ENCODE measurements around the gene TSHR. TPM values are rescaled to one million over a fixed set of nuclear protein-coding genes. Genes with fewer than 3 reads are reported as not detected.

TSHR gene
- total and polyA plus RNA-seq, 9 donors, result 0.15 to 0.41 (median 0.23) TPM; not detected in 6

DNA sequence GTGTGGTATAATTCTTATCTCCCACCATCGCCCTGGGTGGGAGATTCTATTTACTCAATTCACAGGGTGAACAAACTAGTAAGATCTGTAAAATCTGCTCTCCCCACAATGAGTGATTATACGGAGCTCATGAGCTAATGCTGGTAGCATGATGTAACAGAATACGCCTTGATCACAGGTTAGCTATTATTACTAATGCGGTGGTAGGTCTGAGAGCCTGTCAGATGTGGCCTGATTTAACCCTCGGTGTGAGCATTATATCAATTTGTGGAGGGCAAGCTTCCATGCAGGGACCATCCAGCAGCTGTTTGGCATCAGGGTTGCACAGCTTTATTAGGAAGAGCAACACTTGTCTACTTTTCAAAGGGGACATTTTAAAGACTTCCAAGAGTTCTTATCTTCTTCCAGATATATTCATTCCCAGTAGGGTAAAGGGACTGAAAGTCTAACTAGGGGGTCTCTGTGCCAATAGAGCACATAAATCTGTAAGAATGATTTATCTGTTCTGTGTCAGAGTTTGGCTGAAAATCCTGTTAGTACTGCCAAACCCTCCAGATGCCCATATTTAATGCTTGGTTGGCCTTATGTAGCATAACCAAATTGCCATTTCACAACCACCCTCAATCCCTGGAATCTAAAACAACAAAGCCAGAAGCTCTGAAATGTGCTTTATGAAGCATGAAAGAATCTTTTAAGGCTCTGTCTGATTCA is 18.7 kb downstream of the TSHR start:
- Histone ChIP-seq H3K36me3 (no peaks in the 10 kb centered on the region), H3K4me3 (no peak overlapping the region), H3K9me3 (no peaks in the 10 kb centered on the region), H3K4me1 (ENCODE audit: insufficient read depth) (no peaks in the 10 kb centered on the region), H3K27me3 (no peaks in the 10 kb centered on the region), H3K27ac (no peak overlapping the region)
- no peak for DNase-seq
- intact Hi-C loops (cut with DNase I), result no loop called here
- 40 to 52% (median 49%) methylated on average over 5 of the region's 5 CpGs for WGBS, 3 donors
- TF ChIP-seq, protein P1, sequence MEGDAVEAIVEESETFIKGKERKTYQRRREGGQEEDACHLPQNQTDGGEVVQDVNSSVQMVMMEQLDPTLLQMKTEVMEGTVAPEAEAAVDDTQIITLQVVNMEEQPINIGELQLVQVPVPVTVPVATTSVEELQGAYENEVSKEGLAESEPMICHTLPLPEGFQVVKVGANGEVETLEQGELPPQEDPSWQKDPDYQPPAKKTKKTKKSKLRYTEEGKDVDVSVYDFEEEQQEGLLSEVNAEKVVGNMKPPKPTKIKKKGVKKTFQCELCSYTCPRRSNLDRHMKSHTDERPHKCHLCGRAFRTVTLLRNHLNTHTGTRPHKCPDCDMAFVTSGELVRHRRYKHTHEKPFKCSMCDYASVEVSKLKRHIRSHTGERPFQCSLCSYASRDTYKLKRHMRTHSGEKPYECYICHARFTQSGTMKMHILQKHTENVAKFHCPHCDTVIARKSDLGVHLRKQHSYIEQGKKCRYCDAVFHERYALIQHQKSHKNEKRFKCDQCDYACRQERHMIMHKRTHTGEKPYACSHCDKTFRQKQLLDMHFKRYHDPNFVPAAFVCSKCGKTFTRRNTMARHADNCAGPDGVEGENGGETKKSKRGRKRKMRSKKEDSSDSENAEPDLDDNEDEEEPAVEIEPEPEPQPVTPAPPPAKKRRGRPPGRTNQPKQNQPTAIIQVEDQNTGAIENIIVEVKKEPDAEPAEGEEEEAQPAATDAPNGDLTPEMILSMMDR (IDR thresholded peaks at IDR 0.05), result no peak

- intact Hi-C loops (cut with DNase I), result no loop called here
- no peak for DNase-seq
These were observed 19.3 kb downstream of the TSHR start for GRCh38 chr14:80974679-80975078.

GRCh38 chr14:80977221-80977620 is 21.8 kb downstream of the TSHR start:
- Histone ChIP-seq H3K9me3 (no peaks in the 10 kb centered on the region), H3K4me1 (ENCODE audit: insufficient read depth) (no peaks in the 10 kb centered on the region), H3K27me3 (no peaks in the 10 kb centered on the region), H3K36me3 (no peaks in the 10 kb centered on the region), H3K27ac (no peak overlapping the region), H3K4me3 (no peak overlapping the region)
- TF ChIP-seq EP300 (IDR thresholded peaks at IDR 0.05) (no peak), POLR2A (IDR thresholded peaks at IDR 0.05) (no peak)
- TF ChIP-seq, protein P1 (IDR thresholded peaks at IDR 0.05), result no peak
- DNase-seq, result no peak
- intact Hi-C loops (cut with DNase I), result no loop called here

More at GRCh38 chr14:80974679-80975078, 19.3 kb downstream of the TSHR start:
- TF ChIP-seq EP300 (IDR thresholded peaks at IDR 0.05) (no peak), POLR2A (IDR thresholded peaks at IDR 0.05) (no peak)
- TF ChIP-seq, protein P1 (IDR thresholded peaks at IDR 0.05), result no peak
- H3K4me1 ChIP-seq (ENCODE audit: insufficient read depth), result no peaks in the 10 kb centered on the region
- 33 to 50% (median 35%) methylated on average over 2 of the region's 2 CpGs for WGBS, 3 donors
- no peak overlapping the region for H3K4me3 ChIP-seq
- no peaks in the 10 kb centered on the region for H3K27me3 ChIP-seq
- H3K9me3 ChIP-seq, result no peaks in the 10 kb centered on the region
- H3K27ac ChIP-seq, result no peak overlapping the region
- no peaks in the 10 kb centered on the region for H3K36me3 ChIP-seq

GRCh38 chr14:80978403-80978802 is 23.0 kb downstream of the TSHR start:
- WGBS, 3 donors, result 55 to 59% (median 57%) methylated on average over 2 of the region's 2 CpGs
- Histone ChIP-seq H3K27me3 (no peaks in the 10 kb centered on the region), H3K4me3 (no peak overlapping the region), H3K36me3 (no peaks in the 10 kb centered on the region), H3K9me3 (no peaks in the 10 kb centered on the region), H3K4me1 (ENCODE audit: insufficient read depth) (no peaks in the 10 kb centered on the region), H3K27ac (no peak overlapping the region)
- intact Hi-C loops (cut with DNase I), result no loop called here
- DNase-seq, result no peak
- no peak for TF ChIP-seq EP300 (IDR thresholded peaks at IDR 0.05)
- TF ChIP-seq, protein P1 (IDR thresholded peaks at IDR 0.05), result no peak
- TF ChIP-seq POLR2A (IDR thresholded peaks at IDR 0.05), result no peak
